SU-DHL-6 (cell line): ENCODE results near the gene METTL24.

Experiments used
- H2AFZ ChIP-seq: fragments of 200-600 bp; sonication (generic); 2 replicates; pipeline ENCODE4 v1.6.1; 2014; ENCODE audit warnings: low read depth, mild to moderate bottlenecking, moderate library complexity, mixed read lengths, antibody characterized with exemption, low read length; ENCODE audit not compliant: severe bottlenecking
- H3F3A ChIP-seq: fragments of 200-600 bp; shearing (Covaris generic); 2 replicates; pipeline ENCODE4 v1.6.0; 2016; ENCODE audit warnings: antibody characterized with exemption, mild to moderate bottlenecking; ENCODE audit not compliant: insufficient read depth
- H3K27ac ChIP-seq: fragments of 200-600 bp; sonication (generic); 2 replicates; pipeline ENCODE4 v1.5.1; 2016; ENCODE audit warnings: low read depth, mild to moderate bottlenecking, low read length, moderate library complexity, mixed read lengths
- H3K27me3 ChIP-seq: fragments of 200-600 bp; sonication (generic), shearing (Covaris generic); 2 replicates; pipeline ENCODE4 v1.6.0; 2014; ENCODE audit warnings: mild to moderate bottlenecking, low read length
- H3K36me3 ChIP-seq: fragments of 200-600 bp; sonication (generic); 2 replicates; pipeline ENCODE4 v1.6.1; 2014; ENCODE audit warnings: mild to moderate bottlenecking, low read length, mixed read lengths
- H3K4me2 ChIP-seq: fragments of 300-600, 200-600 bp; shearing (Covaris generic), sonication (generic); 2 replicates; pipeline ENCODE4 v1.6.0; 2014; ENCODE audit warnings: low read length, low read depth, mild to moderate bottlenecking; ENCODE audit not compliant: poor library complexity, severe bottlenecking
- H3K4me3 ChIP-seq: fragments of 200-600 bp; sonication (generic); 2 replicates; pipeline ENCODE4 v1.5.1; 2014; ENCODE audit warnings: antibody characterized with exemption, low read length, mild to moderate bottlenecking, mixed read lengths; ENCODE audit not compliant: insufficient read depth, poor library complexity, severe bottlenecking
- H3K79me2 ChIP-seq: fragments of 200-600 bp; sonication (generic); 2 replicates; pipeline ENCODE4 v1.6.1; 2014; ENCODE audit warnings: mild to moderate bottlenecking, low read length, moderate library complexity; ENCODE audit not compliant: insufficient read depth
- H3K9ac ChIP-seq: fragments of 200-600 bp; sonication (generic); 2 replicates; pipeline ENCODE4 v1.7.0; 2014; ENCODE audit warnings: mild to moderate bottlenecking, low read length
- H3K9me2 ChIP-seq: fragments of 200-600 bp; sonication (generic); replicated peaks from 2 replicates; pipeline ENCODE4 v1.6.1; 2014; ENCODE audit warnings: low read length; ENCODE audit not compliant: insufficient read depth
- H3K9me3 ChIP-seq: fragments of 200-600 bp; sonication (generic); 2 replicates; pipeline ENCODE4 v1.6.1; 2014; ENCODE audit warnings: low read length, mixed read lengths; ENCODE audit not compliant: insufficient read depth
- H4K20me1 ChIP-seq: fragments of 200-600 bp; sonication (generic); 2 replicates; pipeline ENCODE4 v1.6.1; 2014; ENCODE audit warnings: low read depth, mild to moderate bottlenecking, antibody characterized with exemption, low read length, moderate library complexity, mixed read lengths
- CTCF ChIP-seq: fragments of 200-600 bp; sonication (generic); IDR thresholded peaks from one replicate; pipeline ENCODE4 v1.5.1; 2017; ENCODE audit warnings: antibody characterized with exemption, mild to moderate bottlenecking, low read length, moderate library complexity; ENCODE audit not compliant: insufficient read depth, poor library complexity, severe bottlenecking
- EZH2phosphoT487 ChIP-seq: fragments of 200-600 bp; sonication (generic), shearing (Covaris generic); conservative IDR thresholded peaks from 2 replicates; pipeline ENCODE4 v1.6.1; 2018; ENCODE audit warnings: mild to moderate bottlenecking, antibody characterized with exemption, low read length, moderate library complexity, mixed read lengths

The METTL24 gene

GRCh38 chr6:110233770-110234374, 124.3 kb downstream of the METTL24 start:
- Histone ChIP-seq H2AFZ (no peak overlapping the region), H4K20me1 (no peaks in the 10 kb centered on the region), H3K36me3 (peaks cover 14% of the 10 kb centered on the region; the same call in 1 of the 2 replicates), H3K9ac (no peak overlapping the region), H3K4me3 (no peak overlapping the region), H3K79me2 (no peaks in the 10 kb centered on the region), H3K9me2 (no peaks in the 10 kb centered on the region), H3K27me3 (no peaks in the 10 kb centered on the region), H3K9me3 (no peaks in the 10 kb centered on the region), H3K27ac (no peak overlapping the region), H3K4me2 (no peak overlapping the region), H3F3A (no peaks in the 10 kb centered on the region)
- TF ChIP-seq CTCF: no peak
- no peak for TF ChIP-seq EZH2phosphoT487

GRCh38 chr6:110232450-110232849, 125.7 kb downstream of the METTL24 start:
- Histone ChIP-seq H3K4me2 (no peak overlapping the region), H2AFZ (no peak overlapping the region), H3K27ac (no peak overlapping the region), H3K79me2 (no peaks in the 10 kb centered on the region), H3K4me3 (no peak overlapping the region), H3K9ac (no peak overlapping the region), H3K36me3 (peaks cover 22% of the 10 kb centered on the region; the same call in 1 of the 2 replicates), H4K20me1 (no peaks in the 10 kb centered on the region), H3K9me3 (no peaks in the 10 kb centered on the region), H3F3A (no peaks in the 10 kb centered on the region), H3K27me3 (no peaks in the 10 kb centered on the region), H3K9me2 (no peaks in the 10 kb centered on the region)
- no peak for TF ChIP-seq EZH2phosphoT487
- no peak for TF ChIP-seq CTCF

- Histone ChIP-seq H3K9me2 (no peaks in the 10 kb centered on the region), H3K27ac (no peak overlapping the region), H3K36me3 (peaks cover 35% of the 10 kb centered on the region; the same call in 1 of the 2 replicates), H3K9ac (no peak overlapping the region), H3K4me2 (no peak overlapping the region), H3F3A (no peaks in the 10 kb centered on the region), H3K9me3 (no peaks in the 10 kb centered on the region), H3K27me3 (no peaks in the 10 kb centered on the region), H4K20me1 (no peaks in the 10 kb centered on the region), H2AFZ (no peak overlapping the region), H3K4me3 (no peak overlapping the region), H3K79me2 (no peaks in the 10 kb centered on the region)
- TF ChIP-seq EZH2phosphoT487 (no peak), CTCF (no peak)
Measured at GRCh38 chr6:110226261-110226660, 131.9 kb downstream of the METTL24 start.
